MG63 (cell line): ENCODE results near the gene AMDHD1. TPM values are rescaled to one million over a fixed set of nuclear protein-coding genes. Genes with fewer than 3 reads are reported as not detected.

ENCODE experiments used
- DNase-seq: peaks from one replicate; pipeline ENCODE4 v3.0.0-alpha.2; 2020
- H3K27me3 ChIP-seq: fragments of 250-450 bp; sonication (Bioruptor Pico); 2 replicates; pipeline ENCODE4 v1.5.1; 2020; ENCODE audit warnings: mild to moderate bottlenecking, moderate library complexity
- H3K36me3 ChIP-seq: fragments of 250-450 bp; sonication (Bioruptor Pico); 2 replicates; pipeline ENCODE4 v1.5.1; 2020; ENCODE audit warnings: mild to moderate bottlenecking, moderate library complexity
- H3K4me3 ChIP-seq: fragments of 250-450 bp; sonication (Bioruptor Pico); 2 replicates; pipeline ENCODE4 v1.5.1; 2020; ENCODE audit warnings: mild to moderate bottlenecking, moderate library complexity
- H3K9me3 ChIP-seq: fragments of 250-450 bp; sonication (Bioruptor Pico); 2 replicates; pipeline ENCODE4 v1.5.1; 2020; ENCODE audit warnings: mild to moderate bottlenecking, moderate library complexity
- total RNA-seq: library from RNA; depleted of rRNA; stranded (reverse); fragments of >200 nt; shearing (Covaris generic); gene quantifications from 2 replicates; pipeline ENCODE4 v1.2.3, GENCODE V29; 2014; ENCODE audit warnings: low replicate concordance; rRNA removed

AMDHD1 gene
- total RNA-seq: 0.10 TPM in 1 of 2 replicates, not detected in the other

GRCh38 chr12:95943330-95943842 lies at the start of gene AMDHD1:
TSS of gene AMDHD1 (plus strand) at chr12:95943331. CDS start at chr12:95943399, 68 bp downstream.
- no peaks in the 10 kb centered on the region for H3K9me3 ChIP-seq
- peaks cover 19% of the 10 kb centered on the region; the same call in 1 of the 2 replicates for H3K27me3 ChIP-seq
- no peaks in the 10 kb centered on the region for H3K36me3 ChIP-seq
- H3K4me3 ChIP-seq: peak within 1 kb of the TSS; percentile 68
- peak; percentile 67 for DNase-seq

- H3K9me3 ChIP-seq: no peaks in the 10 kb centered on the region
- H3K4me3 ChIP-seq: no peak overlapping the region
- no peaks in the 10 kb centered on the region for H3K36me3 ChIP-seq
- no peak for DNase-seq
- H3K27me3 ChIP-seq: no peaks in the 10 kb centered on the region
These were observed 46.3 kb upstream of the AMDHD1 start for GRCh38 chr12:95896846-95897245.

GRCh38 chr12:95898081-95898480 lies 45.0 kb upstream of the AMDHD1 start:
- no peaks in the 10 kb centered on the region for H3K27me3 ChIP-seq
- DNase-seq: no peak
- no peak overlapping the region for H3K4me3 ChIP-seq
- peaks cover 6% of the 10 kb centered on the region for H3K9me3 ChIP-seq
- no peaks in the 10 kb centered on the region for H3K36me3 ChIP-seq

- Histone ChIP-seq H3K4me3 (no peak overlapping the region), H3K27me3 (no peaks in the 10 kb centered on the region), H3K9me3 (peaks cover 11% of the 10 kb centered on the region), H3K36me3 (no peaks in the 10 kb centered on the region)
- DNase-seq: peak; percentile 15
These were observed 34.6 kb upstream of the AMDHD1 start for GRCh38 chr12:95908573-95908972.

- Histone ChIP-seq H3K9me3 (peaks cover 10% of the 10 kb centered on the region), H3K36me3 (no peaks in the 10 kb centered on the region), H3K4me3 (no peak overlapping the region), H3K27me3 (no peaks in the 10 kb centered on the region)
- no peak for DNase-seq
These were observed 33.3 kb upstream of the AMDHD1 start for GRCh38 chr12:95909871-95910270.

- Histone ChIP-seq H3K4me3 (no peak overlapping the region), H3K9me3 (no peaks in the 10 kb centered on the region), H3K36me3 (no peaks in the 10 kb centered on the region), H3K27me3 (peaks cover 5% of the 10 kb centered on the region; the same call in 1 of the 2 replicates)
- peak; percentile 22 for DNase-seq
These were observed 24.7 kb upstream of the AMDHD1 start for GRCh38 chr12:95918194-95918993.

GRCh38 chr12:95919110-95919509 lies 24.0 kb upstream of the AMDHD1 start:
- Histone ChIP-seq H3K36me3 (no peaks in the 10 kb centered on the region), H3K9me3 (no peaks in the 10 kb centered on the region), H3K4me3 (no peak overlapping the region), H3K27me3 (peaks cover 5% of the 10 kb centered on the region; the same call in 1 of the 2 replicates)
- DNase-seq: no peak

- Histone ChIP-seq H3K9me3 (no peaks in the 10 kb centered on the region), H3K27me3 (0 out of 2 replicates have a peak, but pooled peaks cover 2% of the 10 kb centered on the region), H3K36me3 (no peaks in the 10 kb centered on the region), H3K4me3 (no peak overlapping the region)
- DNase-seq: peak; percentile 7
These were observed 20.9 kb upstream of the AMDHD1 start for GRCh38 chr12:95922231-95922630.

- H3K27me3 ChIP-seq: peaks cover 14% of the 10 kb centered on the region; the same call in 1 of the 2 replicates
- no peaks in the 10 kb centered on the region for H3K36me3 ChIP-seq
- H3K4me3 ChIP-seq: no peak overlapping the region
- DNase-seq: no peak
- no peaks in the 10 kb centered on the region for H3K9me3 ChIP-seq
These were observed 2.6 kb upstream of the AMDHD1 start for GRCh38 chr12:95940514-95940913.

- peaks cover 19% of the 10 kb centered on the region; the same call in 1 of the 2 replicates for H3K27me3 ChIP-seq
- peak overlapping the region; percentile 68 for H3K4me3 ChIP-seq
- H3K36me3 ChIP-seq: no peaks in the 10 kb centered on the region
- no peak for DNase-seq
- H3K9me3 ChIP-seq: no peaks in the 10 kb centered on the region
These were observed 1.0 kb upstream of the AMDHD1 start for GRCh38 chr12:95942101-95942523.

GRCh38 chr12:95942524-95943329 lies 404 bp upstream of the AMDHD1 start, which contains the start of gene CCDC38:
TSS of gene CCDC38 (minus strand) at chr12:95942614. CDS start at chr12:95936509, 6,105 bp downstream.
- peak; percentile 86 for DNase-seq
- Histone ChIP-seq H3K9me3 (no peaks in the 10 kb centered on the region), H3K4me3 (peak within 1 kb of the TSS; percentile 68)

GRCh38 chr12:95944108-95944704 lies 1.1 kb downstream of the AMDHD1 start:
- Histone ChIP-seq H3K36me3 (no peaks in the 10 kb centered on the region), H3K4me3 (no peak overlapping the region; the same call in 1 of the 2 replicates), H3K9me3 (no peaks in the 10 kb centered on the region), H3K27me3 (peaks cover 20% of the 10 kb centered on the region; the same call in 1 of the 2 replicates)
- no peak for DNase-seq

More at GRCh38 chr12:95942524-95943329, 404 bp upstream of the AMDHD1 start, which contains the start of gene CCDC38:
- H3K27me3 ChIP-seq: peaks cover 19% of the 10 kb centered on the region; the same call in 1 of the 2 replicates
- H3K36me3 ChIP-seq: no peaks in the 10 kb centered on the region

- Histone ChIP-seq H3K9me3 (no peaks in the 10 kb centered on the region), H3K27me3 (peaks cover 45% of the 10 kb centered on the region), H3K4me3 (no peak overlapping the region), H3K36me3 (no peaks in the 10 kb centered on the region)
- DNase-seq: no peak
These were observed 6.5 kb downstream of the AMDHD1 start for GRCh38 chr12:95949477-95950206.

- no peak overlapping the region for H3K4me3 ChIP-seq
- H3K27me3 ChIP-seq: peaks cover 35% of the 10 kb centered on the region
- no peaks in the 10 kb centered on the region for H3K9me3 ChIP-seq
- no peaks in the 10 kb centered on the region for H3K36me3 ChIP-seq
- DNase-seq: no peak
These were observed 8.4 kb downstream of the AMDHD1 start for GRCh38 chr12:95951515-95951914.

GRCh38 chr12:95953000-95953399 lies 9.9 kb downstream of the AMDHD1 start:
- Histone ChIP-seq H3K36me3 (no peaks in the 10 kb centered on the region), H3K9me3 (no peaks in the 10 kb centered on the region), H3K4me3 (no peak overlapping the region), H3K27me3 (peaks cover 35% of the 10 kb centered on the region)
- no peak for DNase-seq
